D721Med (cell line): ENCODE data around the gene MPZL1.

Experiments used
- DNase-seq: peaks from one replicate; pipeline ENCODE4 v3.0.0; 2011; ENCODE audit warnings: low spot score; ENCODE audit not compliant: insufficient read length
- FAIRE-seq: peaks from 2 replicates; lab custom pipeline; 2011; peaks lifted over from hg19 to GRCh38; lab: Jason Lieb, UNC
- TF ChIP-seq, protein P1 (sequence below): IDR thresholded peaks from 2 replicates; pipeline ENCODE4 v1.5.1; 2012; ENCODE audit warnings: mild to moderate bottlenecking, control low read depth; ENCODE audit not compliant: insufficient read depth; ENCODE audit errors: missing control alignments

MPZL1 gene

DNA sequence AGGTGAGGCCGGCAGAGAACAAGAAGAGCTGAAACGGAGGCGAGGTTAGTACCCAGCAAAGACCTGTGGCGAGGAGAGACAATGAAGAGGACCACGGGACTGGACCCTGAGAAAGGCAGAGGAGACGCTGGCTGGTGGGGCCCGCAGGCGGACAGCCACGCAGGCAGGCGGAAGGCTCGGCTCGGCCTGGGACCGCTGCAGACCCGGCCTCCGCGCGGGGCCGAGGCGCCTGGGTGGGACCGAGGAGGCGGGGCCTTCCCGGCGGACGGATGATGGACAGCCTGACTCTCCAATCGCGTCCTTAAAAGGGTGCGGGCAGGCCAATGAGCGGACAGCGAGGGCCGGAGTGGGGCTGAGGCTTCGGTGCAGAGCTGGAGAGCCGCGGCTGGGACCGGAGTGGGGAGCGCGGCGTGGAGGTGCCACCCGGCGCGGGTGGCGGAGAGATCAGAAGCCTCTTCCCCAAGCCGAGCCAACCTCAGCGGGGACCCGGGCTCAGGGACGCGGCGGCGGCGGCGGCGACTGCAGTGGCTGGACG lies at the start of gene MPZL1:
TSS of gene MPZL1 (plus strand) at position 366 of the 535 bp plus-strand sequence. CDS start 170 bp downstream, outside the sequence.
- DNase-seq: peak; percentile 100
- no peak for FAIRE-seq
- TF ChIP-seq, protein P1, sequence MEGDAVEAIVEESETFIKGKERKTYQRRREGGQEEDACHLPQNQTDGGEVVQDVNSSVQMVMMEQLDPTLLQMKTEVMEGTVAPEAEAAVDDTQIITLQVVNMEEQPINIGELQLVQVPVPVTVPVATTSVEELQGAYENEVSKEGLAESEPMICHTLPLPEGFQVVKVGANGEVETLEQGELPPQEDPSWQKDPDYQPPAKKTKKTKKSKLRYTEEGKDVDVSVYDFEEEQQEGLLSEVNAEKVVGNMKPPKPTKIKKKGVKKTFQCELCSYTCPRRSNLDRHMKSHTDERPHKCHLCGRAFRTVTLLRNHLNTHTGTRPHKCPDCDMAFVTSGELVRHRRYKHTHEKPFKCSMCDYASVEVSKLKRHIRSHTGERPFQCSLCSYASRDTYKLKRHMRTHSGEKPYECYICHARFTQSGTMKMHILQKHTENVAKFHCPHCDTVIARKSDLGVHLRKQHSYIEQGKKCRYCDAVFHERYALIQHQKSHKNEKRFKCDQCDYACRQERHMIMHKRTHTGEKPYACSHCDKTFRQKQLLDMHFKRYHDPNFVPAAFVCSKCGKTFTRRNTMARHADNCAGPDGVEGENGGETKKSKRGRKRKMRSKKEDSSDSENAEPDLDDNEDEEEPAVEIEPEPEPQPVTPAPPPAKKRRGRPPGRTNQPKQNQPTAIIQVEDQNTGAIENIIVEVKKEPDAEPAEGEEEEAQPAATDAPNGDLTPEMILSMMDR: no peak

DNA sequence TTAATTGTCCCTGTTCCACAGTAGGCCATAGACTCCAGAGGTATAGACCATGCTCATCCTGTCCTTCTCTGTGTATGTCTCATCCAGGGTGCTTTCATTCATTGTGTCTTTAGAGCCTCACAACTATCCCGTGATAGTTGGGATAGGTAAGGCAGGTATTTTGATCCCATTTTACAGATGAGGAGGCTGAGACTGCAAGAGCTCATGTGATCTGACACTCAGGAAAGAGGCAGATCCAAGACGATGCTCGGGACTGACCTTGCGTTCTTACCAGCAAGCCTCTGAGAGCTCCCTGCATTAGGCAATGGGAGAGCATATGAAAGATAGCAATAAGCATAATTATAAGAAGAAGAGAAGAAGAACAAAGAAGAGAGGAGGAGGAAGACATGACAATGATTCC lies 49.0 kb upstream of the MPZL1 start:
- FAIRE-seq (no peak), DNase-seq (no peak)
- TF ChIP-seq, protein P1: no peak

DNA sequence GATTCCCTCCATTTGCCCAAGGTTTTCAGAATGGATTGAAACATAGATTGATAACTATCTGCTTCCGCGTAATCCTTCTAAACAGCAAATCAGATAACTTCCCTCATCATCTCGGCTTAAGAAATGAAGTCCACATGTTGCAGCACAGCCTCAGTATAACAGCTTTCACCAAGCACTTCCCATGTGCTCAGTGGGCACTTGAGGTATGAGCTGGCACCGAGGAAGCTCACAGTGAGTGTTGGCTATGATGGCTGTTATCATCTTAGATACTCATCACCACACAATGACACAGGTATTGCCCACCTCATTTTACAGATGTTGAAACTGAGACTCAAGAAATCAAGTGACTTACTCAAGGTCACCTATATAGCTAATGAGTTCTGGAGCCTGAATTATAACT lies 48.5 kb upstream of the MPZL1 start:
- TF ChIP-seq, protein P1: no peak
- FAIRE-seq (no peak), DNase-seq (no peak)

DNA sequence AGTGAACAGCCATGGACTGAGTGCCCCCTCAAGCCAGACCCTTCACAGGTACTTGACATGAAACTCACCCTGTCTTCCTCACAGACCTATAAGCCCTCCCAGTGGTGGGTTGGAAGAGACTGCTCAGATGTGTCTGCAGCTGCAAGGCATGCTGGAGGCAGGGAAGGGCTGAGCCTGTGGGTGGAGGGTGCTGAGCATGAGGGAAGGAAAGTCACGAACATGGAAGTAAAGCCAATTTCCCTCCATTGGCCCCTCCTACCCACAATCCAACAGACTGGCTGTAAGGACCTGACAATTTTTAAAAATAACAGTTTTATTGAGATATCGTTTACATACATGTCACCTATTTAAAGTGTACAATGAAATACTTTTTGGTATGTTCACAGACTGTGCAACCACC lies 47.6 kb upstream of the MPZL1 start:
- TF ChIP-seq, protein P1: no peak
- FAIRE-seq (no peak), DNase-seq (no peak)

DNA sequence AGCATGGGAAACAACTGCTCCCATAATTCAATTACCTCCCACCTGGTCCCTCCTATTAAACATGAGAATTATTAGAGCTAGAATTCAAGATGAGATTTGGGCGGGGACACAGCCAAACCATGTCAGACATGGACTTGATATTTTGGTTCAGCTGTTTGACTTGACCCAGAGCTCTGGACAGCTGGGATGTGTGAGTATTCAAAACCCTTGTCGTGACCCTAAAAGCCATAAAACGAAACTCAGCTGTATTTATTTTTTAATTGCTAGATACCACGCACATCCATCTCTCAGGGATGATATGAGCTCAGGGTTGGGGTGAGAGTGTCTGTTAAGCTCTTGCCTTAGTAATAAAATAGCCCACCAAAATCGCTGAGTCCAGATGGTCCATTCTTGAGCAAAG lies 46.3 kb upstream of the MPZL1 start:
- DNase-seq: no peak
- FAIRE-seq: no peak
- TF ChIP-seq, protein P1: no peak

DNA sequence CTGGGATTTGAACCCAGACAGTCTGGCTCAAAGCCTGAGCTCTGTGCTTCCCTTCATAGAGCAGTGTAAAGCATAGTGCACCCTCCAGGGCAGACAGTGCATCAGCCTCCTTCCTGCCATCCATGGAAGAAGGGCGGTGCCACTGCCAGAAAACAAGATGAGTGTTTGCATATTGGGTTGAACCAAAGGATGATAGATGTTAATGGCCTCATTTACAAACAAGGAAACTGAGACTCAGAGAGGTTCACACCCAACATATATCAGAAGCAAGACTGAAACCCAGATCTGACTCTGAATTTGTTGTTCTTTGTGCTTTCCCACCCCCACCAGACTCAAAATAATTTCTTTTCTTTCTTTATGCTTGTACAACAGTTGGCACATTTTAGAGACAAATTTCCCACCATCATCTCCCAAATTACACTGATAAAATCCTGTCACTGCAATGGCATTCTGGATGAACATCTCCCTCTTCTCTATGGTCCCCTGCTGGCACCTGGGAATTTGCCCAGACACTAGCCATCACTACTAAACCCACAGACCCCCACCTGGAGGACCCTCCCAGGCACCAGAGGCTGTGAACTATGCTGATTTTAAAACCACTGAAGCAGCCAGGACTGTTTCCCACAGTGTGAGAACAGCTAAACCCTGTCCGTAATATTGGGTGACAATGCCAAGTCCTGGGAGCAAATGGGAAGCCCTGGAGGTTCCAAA lies 45.4 kb upstream of the MPZL1 start:
- TF ChIP-seq, protein P1: no peak
- no peak for FAIRE-seq
- no peak for DNase-seq
